H1 (cell line): ENCODE results near the gene GULP1. TPM values are rescaled to one million over a fixed set of nuclear protein-coding genes. Genes with fewer than 3 reads are reported as not detected.

Source experiments
- CTCF ChIA-PET: fragments of 300-600 bp; sonication (Branson Sonifier 250); formaldehyde crosslinking; loops from one replicate; lab custom pipeline; 2021; ENCODE audit not compliant: partially characterized antibody; lab: Charles Lee
- POLR2A ChIA-PET: fragments of 300-600 bp; sonication (Branson Sonifier 250); formaldehyde crosslinking; loops from one replicate; lab custom pipeline; 2021; ENCODE audit warnings: inconsistent platforms; ENCODE audit not compliant: partially characterized antibody; lab: Charles Lee
- DNase-seq, 2 experiments: peaks; one replicate each; pipeline versions ENCODE4 v3.0.0 to v3.0.0-alpha.2; 2010 to 2022; ENCODE audit warnings: low spot score in 2 of 2, low read depth in 1 of 2, mixed read lengths in 1 of 2
- FAIRE-seq: peaks from 2 replicates; lab custom pipeline; 2011; peaks lifted over from hg19 to GRCh38; lab: Jason Lieb, UNC
- H2AFZ ChIP-seq: 2 replicates; pipeline ENCODE4 v1.8.1; 2012; ENCODE audit warnings: low read length, inconsistent platforms
- H2AK5ac ChIP-seq: 2 replicates; pipeline ENCODE4 v1.6.1; 2013; ENCODE audit warnings: low read depth, low read length
- H2BK120ac ChIP-seq: replicated peaks from 2 replicates; pipeline ENCODE3; 2013; ENCODE audit warnings: low read depth, low read length, inconsistent platforms
- H2BK12ac ChIP-seq: 2 replicates; pipeline ENCODE4 v1.6.1; 2013; ENCODE audit warnings: low read depth, low read length
- H2BK15ac ChIP-seq: 2 replicates; pipeline ENCODE4 v1.6.1; 2013; ENCODE audit warnings: low read length
- H2BK20ac ChIP-seq: 2 replicates; pipeline ENCODE4 v1.6.1; 2013; ENCODE audit warnings: low read length
- H2BK5ac ChIP-seq: 2 replicates; pipeline ENCODE4 v1.6.1; 2013; ENCODE audit warnings: low read depth, low read length
- H3K14ac ChIP-seq: 2 replicates; pipeline ENCODE4 v1.6.1; 2013; ENCODE audit warnings: inconsistent platforms; ENCODE audit not compliant: insufficient read length
- H3K18ac ChIP-seq: 2 replicates; pipeline ENCODE4 v1.6.1; 2013; ENCODE audit warnings: low read length; ENCODE audit errors: extremely low read depth
- H3K23ac ChIP-seq: 2 replicates; pipeline ENCODE4 v1.6.1; 2013; ENCODE audit warnings: inconsistent platforms; ENCODE audit not compliant: insufficient read length
- H3K23me2 ChIP-seq: 2 replicates; pipeline ENCODE4 v1.6.1; 2013; ENCODE audit warnings: low read depth, low read length
- H3K27ac ChIP-seq: 2 replicates; pipeline ENCODE4 v1.6.1; 2011; ENCODE audit warnings: low read depth, low read length, inconsistent platforms
- H3K27me3 ChIP-seq, 4 experiments: replicated peaks in 1 of 4; 1 replicate in 1 of 4; 2 replicates in 3 of 4; pipeline versions ENCODE4 v1.6.1 to v1.8.1; 2011 to 2013; ENCODE audit warnings: low read length in 3 of 4, mild to moderate bottlenecking in 3 of 4, inconsistent platforms in 2 of 4, mixed read lengths in 2 of 4, moderate library complexity in 1 of 4; ENCODE audit not compliant: control insufficient read depth in 3 of 4, insufficient read depth in 3 of 4; ENCODE audit errors: extremely low read depth in 1 of 4
- H3K36me3 ChIP-seq, 4 experiments: 2 replicates each; pipeline versions ENCODE4 v1.6.1 to v1.8.1; 2011 to 2013; ENCODE audit warnings: mild to moderate bottlenecking in 4 of 4, low read length in 3 of 4, moderate library complexity in 2 of 4, control low read depth in 1 of 4, inconsistent platforms in 1 of 4; ENCODE audit not compliant: insufficient read depth in 4 of 4, control insufficient read depth in 2 of 4
- H3K4ac ChIP-seq: replicated peaks from 2 replicates; pipeline ENCODE3; 2013; ENCODE audit warnings: low read length, low read depth, mixed read lengths, inconsistent platforms; ENCODE audit not compliant: insufficient read length
- H3K4me1 ChIP-seq, 4 experiments: replicated peaks in 1 of 4; 1 replicate in 1 of 4; 2 replicates in 3 of 4; pipeline versions ENCODE4 v1.6.1 to v1.8.1; 2011 to 2013; ENCODE audit warnings: low read length in 3 of 4, inconsistent platforms in 2 of 4, mixed read lengths in 1 of 4; ENCODE audit not compliant: insufficient read depth in 4 of 4, control insufficient read depth in 3 of 4
- H3K4me2 ChIP-seq, 2 experiments: 2 replicates each; pipeline versions ENCODE4 v1.6.1 to v1.8.1; 2011 to 2013; ENCODE audit warnings: low read depth in 2 of 2, low read length in 2 of 2, control low read depth in 1 of 2, inconsistent platforms in 1 of 2, mild to moderate bottlenecking in 1 of 2; ENCODE audit not compliant: insufficient read depth in 1 of 2
- H3K4me3 ChIP-seq, 4 experiments: fragments of 200-600, 300-600 bp in 1 of 4; sonication (generic), shearing (Covaris generic), sonication (Bioruptor Twin) in 1 of 4; 2 replicates each; pipeline versions ENCODE4 v1.5.1 to v1.8.1; 2011 to 2016; ENCODE audit warnings: low read length in 4 of 4, low read depth in 3 of 4, control low read depth in 2 of 4, inconsistent platforms in 2 of 4, mild to moderate bottlenecking in 2 of 4, mixed read lengths in 1 of 4, moderate library complexity in 1 of 4; ENCODE audit not compliant: insufficient read depth in 2 of 4; ENCODE audit errors: extremely low read depth in 1 of 4
- H3K56ac ChIP-seq: replicated peaks from 2 replicates; pipeline ENCODE3; 2013; ENCODE audit warnings: low read depth, mild to moderate bottlenecking, mixed read lengths, low read length, inconsistent platforms; ENCODE audit not compliant: insufficient read length
- H3K79me1 ChIP-seq: 2 replicates; pipeline ENCODE4 v1.6.1; 2013; ENCODE audit warnings: low read depth, low read length, control low read depth
- H3K79me2 ChIP-seq, 2 experiments: 2 replicates each; pipeline versions ENCODE4 v1.6.1 to v1.8.1; 2012 to 2013; ENCODE audit warnings: low read length in 2 of 2, mild to moderate bottlenecking in 2 of 2, inconsistent platforms in 1 of 2; ENCODE audit not compliant: insufficient read depth in 2 of 2, control insufficient read depth in 1 of 2
- H3K9ac ChIP-seq, 4 experiments: replicated peaks in 1 of 4; 1 replicate in 1 of 4; 2 replicates in 3 of 4; pipeline versions ENCODE4 v1.6.1 to v1.8.1; 2011 to 2013; ENCODE audit warnings: low read depth in 3 of 4, low read length in 3 of 4, control low read depth in 2 of 4, mild to moderate bottlenecking in 2 of 4, moderate library complexity in 2 of 4, inconsistent platforms in 1 of 4; ENCODE audit errors: extremely low read depth in 1 of 4
- H3K9me3 ChIP-seq, 2 experiments: 2 replicates each; pipeline versions ENCODE4 v1.6.1 to v1.8.1; 2012 to 2013; ENCODE audit warnings: mild to moderate bottlenecking in 2 of 2, moderate library complexity in 2 of 2, control low read depth in 1 of 2, inconsistent platforms in 1 of 2, low read depth in 1 of 2, low read length in 1 of 2, mixed read lengths in 1 of 2; ENCODE audit not compliant: insufficient read depth in 2 of 2
- H4K20me1 ChIP-seq, 2 experiments: replicated peaks in 1 of 2; 2 replicates each; pipeline versions ENCODE3 to v1.8.1; 2011 to 2013; ENCODE audit warnings: inconsistent platforms in 2 of 2, low read length in 2 of 2, mild to moderate bottlenecking in 1 of 2; ENCODE audit not compliant: insufficient read depth in 2 of 2, control insufficient read depth in 1 of 2
- H4K5ac ChIP-seq: 2 replicates; pipeline ENCODE4 v1.6.1; 2013; ENCODE audit warnings: low read length, low read depth, mixed read lengths, inconsistent platforms; ENCODE audit not compliant: insufficient read length
- H4K8ac ChIP-seq: 2 replicates; pipeline ENCODE4 v1.8.0; 2013; ENCODE audit warnings: mild to moderate bottlenecking, moderate library complexity, low read length, inconsistent platforms; ENCODE audit not compliant: insufficient read depth; ENCODE audit errors: extremely low read depth
- H4K91ac ChIP-seq: replicated peaks from 2 replicates; pipeline ENCODE3; 2013; ENCODE audit warnings: low read length, mixed read lengths, inconsistent platforms; ENCODE audit not compliant: insufficient read length
- BCL11A ChIP-seq, 2 experiments: IDR thresholded peaks; one replicate each; pipeline ENCODE4 v1.6.1; 2011; ENCODE audit warnings: low read depth in 2 of 2, low read length in 2 of 2, mild to moderate bottlenecking in 2 of 2
- CEBPB ChIP-seq: IDR thresholded peaks from 2 replicates; pipeline ENCODE4 v1.6.1; 2012; ENCODE audit warnings: low read depth, low read length
- whole genome bisulfite sequencing, 2 experiments: shearing (Covaris generic) in 1 of 2; methylation state at CpG; one replicate each; pipeline versions ENCODE4 v1.1.6 to v1.1.7; 2013 to 2015; ENCODE audit warnings: low lambda C conversion rate in 2 of 2, mixed read lengths in 2 of 2, inconsistent platforms in 1 of 2, low coverage in 1 of 2, missing lambda C conversion rate in 1 of 2; ENCODE audit not compliant: insufficient replicate concordance in 2 of 2, insufficient coverage in 1 of 2, insufficient read length in 1 of 2; ENCODE audit errors: extremely low coverage in 1 of 2, missing lambda C conversion rate in 1 of 2; 5-methylcytosine and 5-hydroxymethylcytosine counted together
- polyA plus RNA-seq, 7 experiments: library from polyadenylated mRNA; depleted of rRNA in 3 of 7; stranded (reverse) in 5 of 7; unstranded in 2 of 7; fragments of >200 nt in 5 of 7; fragments of 200-250 nt in 2 of 7; gene quantifications; 1 replicate in 5 of 7; 2 replicates in 1 of 7; 4 replicates in 1 of 7; pipeline versions ENCODE4 v1.2.1 to v1.2.3, GENCODE V29; 2011 to 2013; ENCODE audit warnings: missing spikeins in 2 of 7, mixed read lengths in 2 of 7
- total RNA-seq: library from RNA; stranded (reverse); fragmentation: NEBNext Ultra II Directional; extraction: Animal tissue kit (Norgen Biotek cat#: 25700); gene quantifications from 2 replicates; pipeline ENCODE4 v1.2.1, GENCODE V29; 2021
- TF ChIP-seq, protein P1 (sequence below): IDR thresholded peaks from 2 replicates; pipeline ENCODE4 v1.6.1; 2012; ENCODE audit warnings: inconsistent platforms

Gene GULP1
- total and polyA plus RNA-seq, 2 of the 8 experiments (the other 6 are each of a cell fraction or from before 2014, with no cell fraction given), result 69.7 to 139 TPM

DNA sequence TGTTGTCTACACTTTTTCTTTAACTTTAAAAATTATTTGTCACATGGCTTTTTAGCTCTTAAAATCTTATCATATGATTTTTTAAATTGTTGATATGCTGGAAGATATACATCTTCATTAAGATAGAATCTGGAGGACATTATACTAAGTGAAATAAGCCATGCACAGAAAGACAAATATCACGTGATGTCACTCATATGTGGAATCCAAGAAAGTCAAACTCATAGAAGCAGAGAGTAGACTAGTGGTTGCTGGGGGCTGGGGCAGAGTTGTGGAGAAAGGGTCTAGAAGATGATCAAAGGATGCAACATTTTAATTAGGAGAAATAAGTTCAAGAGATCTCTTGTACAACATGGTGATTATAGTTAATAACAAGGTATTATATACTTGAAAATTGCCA, 280.9 kb downstream of the GULP1 start:
- CTCF ChIA-PET, result no interaction called here
- FAIRE-seq (no peak), DNase-seq (no peak)
- Histone ChIP-seq H3K27me3 (peaks cover 0 to 2% (median 0%) of the 10 kb centered on the region in 4 experiments; a peak in 1 of 7 replicates), H3K4ac (no peak overlapping the region), H2AK5ac (no peak overlapping the region), H3K79me1 (no peaks in the 10 kb centered on the region), H4K20me1 (no peaks in the 10 kb centered on the region), H3K9me3 (no peaks in the 10 kb centered on the region), H2BK12ac (no peak overlapping the region), H4K91ac (no peak overlapping the region), H3K56ac (no peak overlapping the region), H4K8ac (no peak overlapping the region), H3K79me2 (no peaks in the 10 kb centered on the region), H3K23me2 (no peaks in the 10 kb centered on the region), H2BK5ac (no peak overlapping the region), H3K14ac (no peak overlapping the region), H3K9ac (no peak overlapping the region), H3K18ac (no peak overlapping the region), H3K27ac (no peak overlapping the region), H2AFZ (no peak overlapping the region), H2BK120ac (no peak overlapping the region), H3K36me3 (peaks cover 0 to 34% (median 9%) of the 10 kb centered on the region in 4 experiments; a peak in 3 of 8 replicates), H3K23ac (no peak overlapping the region), H3K4me3 (no peak overlapping the region), H3K4me1 (no peaks in the 10 kb centered on the region), H2BK15ac (no peak overlapping the region), H4K5ac (no peak overlapping the region), H2BK20ac (no peak overlapping the region), H3K4me2 (no peak overlapping the region)
- TF ChIP-seq CEBPB, result no peak
- TF ChIP-seq, protein P1, sequence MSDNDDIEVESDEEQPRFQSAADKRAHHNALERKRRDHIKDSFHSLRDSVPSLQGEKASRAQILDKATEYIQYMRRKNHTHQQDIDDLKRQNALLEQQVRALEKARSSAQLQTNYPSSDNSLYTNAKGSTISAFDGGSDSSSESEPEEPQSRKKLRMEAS, result no peak
- TF ChIP-seq BCL11A (IDR thresholded peaks at IDR 0.05; ENCODE audit: low read depth in 2 of 2, low read length in 2 of 2), result no peak
- 79% methylated on average over 1 of the region's 1 CpG; no CpG with 5 or more reads in 1 of the 2 experiments for WGBS, 2 experiments
- POLR2A ChIA-PET, result no interaction called here
